MM.1S (cell line): ENCODE measurements around the gene RBM11.
"Not testable (repeated sequence)": the region's sequence is repeated elsewhere in the genome, so short reads cannot be mapped to it uniquely, and the experiment has no call there.

ENCODE experiments used
- DNase-seq: peaks from one replicate; pipeline ENCODE4 v3.0.0-alpha.2; 2015
- H2AFZ ChIP-seq: fragments of 300-600 bp; sonication (generic); 2 replicates; pipeline ENCODE4 v1.6.0; 2016; ENCODE audit warnings: antibody characterized with exemption, low read length
- H3F3A ChIP-seq: fragments of 300-600 bp; sonication (generic); 2 replicates; pipeline ENCODE4 v1.6.1; 2016; ENCODE audit warnings: mild to moderate bottlenecking, antibody characterized with exemption, low read length, moderate library complexity, mixed read lengths; ENCODE audit not compliant: insufficient read depth
- H3K27ac ChIP-seq: fragments of 300-600 bp; sonication (generic); 2 replicates; pipeline ENCODE4 v1.5.1; 2016; ENCODE audit warnings: mild to moderate bottlenecking, low read length
- H3K27me3 ChIP-seq: fragments of 300-600 bp; sonication (generic); replicated peaks from 2 replicates; pipeline ENCODE4 v1.6.0; 2016; ENCODE audit warnings: low read length; ENCODE audit not compliant: insufficient read depth
- H3K36me3 ChIP-seq: fragments of 300-600 bp; sonication (generic); replicated peaks from 2 replicates; pipeline ENCODE4 v1.6.1; 2016; ENCODE audit warnings: mild to moderate bottlenecking, low read length, mixed read lengths; ENCODE audit not compliant: insufficient read depth
- H3K4me1 ChIP-seq: fragments of 300-600 bp; sonication (generic); 2 replicates; pipeline ENCODE4 v1.6.1; 2016; ENCODE audit warnings: low read length, mixed read lengths
- H3K4me2 ChIP-seq: fragments of 300-600 bp; sonication (generic); 2 replicates; pipeline ENCODE4 v1.6.0; 2016; ENCODE audit warnings: low read depth, low read length
- H3K4me3 ChIP-seq: fragments of 300-600 bp; sonication (generic); 2 replicates; pipeline ENCODE4 v1.5.1; 2016; ENCODE audit warnings: low read length, mixed read lengths
- H3K79me2 ChIP-seq: fragments of 300-600 bp; sonication (generic); 2 replicates; pipeline ENCODE4 v1.6.1; 2016; ENCODE audit warnings: mixed run types, low read length, mixed read lengths
- H3K9ac ChIP-seq: fragments of 300-600 bp; sonication (generic); 2 replicates; pipeline ENCODE4 v1.6.1; 2016; ENCODE audit warnings: low read length, mixed read lengths
- H3K9me2 ChIP-seq: fragments of 300-600 bp; sonication (generic); replicated peaks from 2 replicates; pipeline ENCODE4 v1.6.1; 2016; ENCODE audit warnings: mild to moderate bottlenecking, low read length, mixed read lengths; ENCODE audit not compliant: insufficient read depth
- H3K9me3 ChIP-seq: fragments of 300-600 bp; sonication (generic); replicated peaks from 2 replicates; pipeline ENCODE4 v1.6.1; 2016; ENCODE audit warnings: mild to moderate bottlenecking, low read length, mixed read lengths; ENCODE audit not compliant: insufficient read depth
- H4K20me1 ChIP-seq: fragments of 300-600 bp; sonication (generic); 2 replicates; pipeline ENCODE4 v1.6.1; 2016; ENCODE audit warnings: mild to moderate bottlenecking, low read length, moderate library complexity, mixed read lengths; ENCODE audit not compliant: insufficient read depth
- EZH2 ChIP-seq: fragments of 300-600 bp; sonication (generic); optimal IDR thresholded peaks from 2 replicates; pipeline ENCODE3; 2017; ENCODE audit warnings: low read depth, mild to moderate bottlenecking, antibody characterized with exemption, low read length, mixed read lengths
- EZH2phosphoT487 ChIP-seq: fragments of 300-600 bp; sonication (generic); IDR thresholded peaks from 2 replicates; pipeline ENCODE4 v1.6.1; 2018; ENCODE audit warnings: antibody characterized with exemption, low read length
- TF ChIP-seq, protein P1 (sequence below): fragments of 300-600 bp; sonication (generic); IDR thresholded peaks from 2 replicates; pipeline ENCODE4 v1.5.1; 2016; ENCODE audit warnings: antibody characterized with exemption, low read length, mixed read lengths

Gene RBM11, protein sequence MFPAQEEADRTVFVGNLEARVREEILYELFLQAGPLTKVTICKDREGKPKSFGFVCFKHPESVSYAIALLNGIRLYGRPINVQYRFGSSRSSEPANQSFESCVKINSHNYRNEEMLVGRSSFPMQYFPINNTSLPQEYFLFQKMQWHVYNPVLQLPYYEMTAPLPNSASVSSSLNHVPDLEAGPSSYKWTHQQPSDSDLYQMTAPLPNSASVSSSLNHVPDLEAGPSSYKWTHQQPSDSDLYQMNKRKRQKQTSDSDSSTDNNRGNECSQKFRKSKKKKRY

DNA sequence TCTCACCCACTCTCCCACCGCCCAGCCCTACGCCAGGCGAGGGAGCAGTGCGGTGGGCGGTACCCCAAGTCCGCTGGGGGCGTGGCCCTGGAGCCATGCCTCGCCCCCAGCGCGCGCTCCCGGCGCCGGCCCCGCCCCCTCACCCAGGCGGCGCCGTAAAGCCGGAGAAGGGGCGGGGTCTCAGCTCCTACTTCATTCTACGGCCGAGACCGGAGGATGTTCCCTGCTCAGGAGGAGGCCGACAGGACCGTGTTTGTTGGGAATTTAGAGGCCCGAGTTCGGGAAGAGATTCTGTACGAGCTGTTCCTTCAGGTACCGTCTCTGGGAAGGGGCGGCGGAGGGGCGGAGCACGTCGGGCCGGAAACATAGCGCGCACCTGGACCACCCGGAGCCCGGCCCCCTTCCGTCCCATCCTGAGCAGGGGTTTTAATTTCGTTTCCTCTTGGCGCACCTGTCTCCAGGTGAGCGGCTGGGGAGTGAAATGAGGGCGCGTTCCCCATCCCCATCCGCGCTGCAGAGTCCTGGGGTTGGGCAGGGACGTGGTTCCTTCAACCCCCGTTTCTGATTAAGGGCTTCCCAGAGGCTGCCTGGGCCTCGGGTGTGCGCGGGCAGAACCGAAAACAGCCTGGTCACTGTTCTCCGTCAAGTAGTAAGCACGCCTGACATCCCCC, at the start of gene RBM11:
Gene RBM11 (plus strand): TSS at position 187 of the 671 bp plus-strand sequence. CDS start 30 bp downstream, at position 217.
- Histone ChIP-seq H3K4me3 (peak within 1 kb of the TSS; percentile 87), H3K9me3 (no peaks in the 10 kb centered on the region), H3F3A (no peaks in the 10 kb centered on the region), H3K27me3 (no peaks in the 10 kb centered on the region), H3K9ac (peak within 1 kb of the TSS; percentile 61; the same call in 1 of the 2 replicates), H2AFZ (peak within 1 kb of the TSS; percentile 92), H3K36me3 (no peaks in the 10 kb centered on the region), H3K4me1 (no peaks in the 10 kb centered on the region; the same call in 1 of the 2 replicates), H3K4me2 (peak within 1 kb of the TSS; percentile 88), H3K79me2 (no peaks in the 10 kb centered on the region), H4K20me1 (no peaks in the 10 kb centered on the region), H3K9me2 (no peaks in the 10 kb centered on the region), H3K27ac (peak within 1 kb of the TSS; percentile 7; the same call in 1 of the 2 replicates)
- TF ChIP-seq EZH2, result no peak
- TF ChIP-seq EZH2phosphoT487, result no peak
- TF ChIP-seq, protein P1, sequence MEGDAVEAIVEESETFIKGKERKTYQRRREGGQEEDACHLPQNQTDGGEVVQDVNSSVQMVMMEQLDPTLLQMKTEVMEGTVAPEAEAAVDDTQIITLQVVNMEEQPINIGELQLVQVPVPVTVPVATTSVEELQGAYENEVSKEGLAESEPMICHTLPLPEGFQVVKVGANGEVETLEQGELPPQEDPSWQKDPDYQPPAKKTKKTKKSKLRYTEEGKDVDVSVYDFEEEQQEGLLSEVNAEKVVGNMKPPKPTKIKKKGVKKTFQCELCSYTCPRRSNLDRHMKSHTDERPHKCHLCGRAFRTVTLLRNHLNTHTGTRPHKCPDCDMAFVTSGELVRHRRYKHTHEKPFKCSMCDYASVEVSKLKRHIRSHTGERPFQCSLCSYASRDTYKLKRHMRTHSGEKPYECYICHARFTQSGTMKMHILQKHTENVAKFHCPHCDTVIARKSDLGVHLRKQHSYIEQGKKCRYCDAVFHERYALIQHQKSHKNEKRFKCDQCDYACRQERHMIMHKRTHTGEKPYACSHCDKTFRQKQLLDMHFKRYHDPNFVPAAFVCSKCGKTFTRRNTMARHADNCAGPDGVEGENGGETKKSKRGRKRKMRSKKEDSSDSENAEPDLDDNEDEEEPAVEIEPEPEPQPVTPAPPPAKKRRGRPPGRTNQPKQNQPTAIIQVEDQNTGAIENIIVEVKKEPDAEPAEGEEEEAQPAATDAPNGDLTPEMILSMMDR, result no peak
- peak; percentile 83 for DNase-seq

DNA sequence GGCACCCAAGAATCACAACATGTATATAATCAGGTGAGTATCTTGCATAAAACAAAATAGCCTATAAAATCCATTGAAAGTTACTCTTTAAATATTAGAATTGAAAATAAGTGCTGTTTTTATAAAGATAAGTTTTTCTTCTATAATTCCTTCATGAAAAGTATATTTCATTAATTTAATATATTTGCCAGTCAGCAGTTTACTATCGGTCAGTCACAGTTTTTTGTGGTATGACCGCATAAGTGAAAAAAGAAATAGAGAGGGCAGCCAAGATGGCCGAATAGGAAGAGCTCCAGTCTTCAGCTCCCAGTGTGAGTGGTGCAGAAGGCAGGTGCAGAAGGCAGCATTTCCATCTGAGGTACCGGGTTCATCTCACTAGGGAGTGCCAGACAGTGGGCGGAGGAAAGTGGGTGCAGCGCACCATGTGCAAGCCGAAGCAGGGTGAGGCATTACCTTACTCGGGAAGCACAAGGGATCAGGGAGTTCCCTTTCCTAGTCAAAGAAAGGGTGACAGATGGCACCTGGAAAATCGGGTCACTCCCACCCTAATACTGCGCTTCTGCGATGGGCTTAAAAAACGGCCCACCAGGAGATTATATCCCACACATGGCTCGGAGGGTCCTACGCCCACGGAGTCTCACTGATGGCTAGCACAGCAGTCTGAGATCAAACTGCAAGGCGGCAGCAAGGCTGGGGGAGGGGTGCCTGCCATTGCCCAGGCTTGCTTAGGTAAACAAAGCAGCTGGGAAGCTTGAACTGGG, 49.3 kb upstream of the RBM11 start:
- not testable (repeated sequence) for H3K4me2 ChIP-seq, H3K9me2 ChIP-seq, H3K36me3 ChIP-seq, DNase-seq, H3K4me1 ChIP-seq, H3K9me3 ChIP-seq, H3K9ac ChIP-seq, H3K4me3 ChIP-seq, H3F3A ChIP-seq, H3K27me3 ChIP-seq, H4K20me1 ChIP-seq, H3K79me2 ChIP-seq, H3K27ac ChIP-seq, H2AFZ ChIP-seq

DNA sequence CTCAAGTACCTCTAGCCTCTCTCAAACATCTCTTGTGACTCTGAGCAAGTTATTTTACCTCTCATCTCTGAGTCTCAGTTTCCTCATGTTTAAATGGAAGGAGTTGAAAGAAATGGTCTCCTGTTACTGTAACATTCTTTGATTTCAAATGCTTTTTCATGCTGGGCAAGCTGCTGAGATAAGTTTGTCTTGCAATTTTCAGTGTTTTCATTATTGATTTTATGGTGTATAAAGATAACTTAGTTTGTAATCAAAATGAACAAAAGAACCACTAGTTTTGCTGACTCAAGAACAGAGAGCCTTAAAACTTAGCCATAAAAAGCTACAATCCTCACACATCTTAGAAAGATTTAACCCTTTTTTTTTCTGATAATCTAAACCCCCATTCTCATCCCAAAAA, 9.7 kb upstream of the RBM11 start:
- Histone ChIP-seq H3K4me2 (no peak overlapping the region), H3K9ac (no peak overlapping the region), H3K36me3 (no peaks in the 10 kb centered on the region), H3K9me2 (no peaks in the 10 kb centered on the region), H3F3A (no peaks in the 10 kb centered on the region), H2AFZ (no peak overlapping the region), H3K4me1 (no peaks in the 10 kb centered on the region), H3K9me3 (no peaks in the 10 kb centered on the region), H4K20me1 (no peaks in the 10 kb centered on the region), H3K27me3 (no peaks in the 10 kb centered on the region), H3K79me2 (no peaks in the 10 kb centered on the region), H3K4me3 (no peak overlapping the region), H3K27ac (no peak overlapping the region)
- no peak for DNase-seq
- TF ChIP-seq EZH2phosphoT487 (no peak), EZH2 (no peak)
- TF ChIP-seq, protein P1, result no peak
